NCI-H226 (cell line): ENCODE measurements around the gene SAMD13.

Experiments
- DNase-seq: peaks from one replicate; pipeline ENCODE4 v3.0.0-alpha.2; 2015

SAMD13 gene

GRCh38 chr1:84347271-84347931, 45.9 kb downstream of the SAMD13 start:
- no peak for DNase-seq

GRCh38 chr1:84347932-84348555, 46.5 kb downstream of the SAMD13 start:
- DNase-seq = no peak

- no peak for DNase-seq
These were observed 47.3 kb downstream of the SAMD13 start for GRCh38 chr1:84348759-84349158.

GRCh38 chr1:84350104-84350503, 48.6 kb downstream of the SAMD13 start:
- DNase-seq = no peak

- no peak for DNase-seq
These were observed 49.0 kb downstream of the SAMD13 start for GRCh38 chr1:84350550-84350949.

- DNase-seq = no peak
These were observed 51.0 kb downstream of the SAMD13 start for GRCh38 chr1:84352298-84353106.

- DNase-seq = no peak
These were observed 52.2 kb downstream of the SAMD13 start for GRCh38 chr1:84353695-84354094.

GRCh38 chr1:84355556-84355955, 54.0 kb downstream of the SAMD13 start:
- peak; percentile 76 for DNase-seq

- DNase-seq = no peak
These were observed 55.4 kb downstream of the SAMD13 start for GRCh38 chr1:84356881-84357280.

- no peak for DNase-seq
These were observed 57.2 kb downstream of the SAMD13 start for GRCh38 chr1:84358695-84359094.

- no peak for DNase-seq
These were observed 58.8 kb downstream of the SAMD13 start for GRCh38 chr1:84360316-84360715.

- DNase-seq = peak; percentile 28
These were observed 60.3 kb downstream of the SAMD13 start for GRCh38 chr1:84361796-84362195.

- no peak for DNase-seq
These were observed 61.5 kb downstream of the SAMD13 start for GRCh38 chr1:84363019-84363418.

- DNase-seq = no peak
These were observed 62.1 kb downstream of the SAMD13 start for GRCh38 chr1:84363622-84364021.

GRCh38 chr1:84365225-84366221, 64.0 kb downstream of the SAMD13 start:
- DNase-seq = peak; percentile 90

- DNase-seq = peak; percentile 83
These were observed 65.3 kb downstream of the SAMD13 start for GRCh38 chr1:84366786-84367185.

GRCh38 chr1:84367219-84367618, 65.7 kb downstream of the SAMD13 start:
- DNase-seq = no peak

- no peak for DNase-seq
These were observed 66.9 kb downstream of the SAMD13 start for GRCh38 chr1:84368441-84368840.

- no peak for DNase-seq
These were observed 68.8 kb downstream of the SAMD13 start for GRCh38 chr1:84370266-84370665.

GRCh38 chr1:84370831-84371394, 69.4 kb downstream of the SAMD13 start:
- DNase-seq = no peak

- DNase-seq = no peak
These were observed 72.1 kb downstream of the SAMD13 start for GRCh38 chr1:84373436-84374141.
